ENCODE data around the gene DEPDC1B. TPM values are rescaled to one million over a fixed set of nuclear protein-coding genes. Genes with fewer than 3 reads are reported as not detected.
"Not testable (repeated sequence)": the region's sequence is repeated elsewhere in the genome, so short reads cannot be mapped to it uniquely, and the experiment has no call there.

The DEPDC1B gene
- total RNA-seq, 1 donor: 8.6 TPM

DNA sequence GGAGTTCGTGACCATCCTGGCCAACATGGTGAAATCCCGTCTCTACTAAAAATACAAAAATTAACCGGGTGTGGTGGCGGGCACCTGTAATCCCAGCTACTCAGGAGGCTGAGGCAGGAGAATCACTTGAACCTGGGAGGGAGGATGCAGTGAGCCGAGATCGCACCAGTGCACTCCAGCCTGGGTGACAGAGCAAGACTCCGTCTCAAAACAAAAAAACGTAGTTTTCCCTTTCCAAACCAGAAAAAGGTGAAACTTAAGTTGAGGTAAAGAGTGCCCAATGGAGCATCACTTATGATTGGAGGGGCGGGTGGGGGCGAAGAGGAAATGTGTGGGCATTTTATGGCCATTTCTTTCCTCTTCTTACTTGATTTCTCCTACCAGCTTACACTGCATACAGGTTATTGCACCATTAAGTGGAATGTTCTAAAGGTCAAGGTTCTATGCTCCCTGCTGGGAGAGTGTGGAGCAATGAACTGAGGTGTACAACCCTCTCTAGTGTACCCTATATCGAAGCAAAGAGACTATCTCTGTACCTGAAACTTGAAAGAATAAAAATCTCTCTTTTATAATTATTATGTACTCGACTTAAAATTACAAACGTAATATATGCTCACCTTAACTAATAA is 136.2 kb downstream of the DEPDC1B start:
- TF ChIP-seq, protein P1, sequence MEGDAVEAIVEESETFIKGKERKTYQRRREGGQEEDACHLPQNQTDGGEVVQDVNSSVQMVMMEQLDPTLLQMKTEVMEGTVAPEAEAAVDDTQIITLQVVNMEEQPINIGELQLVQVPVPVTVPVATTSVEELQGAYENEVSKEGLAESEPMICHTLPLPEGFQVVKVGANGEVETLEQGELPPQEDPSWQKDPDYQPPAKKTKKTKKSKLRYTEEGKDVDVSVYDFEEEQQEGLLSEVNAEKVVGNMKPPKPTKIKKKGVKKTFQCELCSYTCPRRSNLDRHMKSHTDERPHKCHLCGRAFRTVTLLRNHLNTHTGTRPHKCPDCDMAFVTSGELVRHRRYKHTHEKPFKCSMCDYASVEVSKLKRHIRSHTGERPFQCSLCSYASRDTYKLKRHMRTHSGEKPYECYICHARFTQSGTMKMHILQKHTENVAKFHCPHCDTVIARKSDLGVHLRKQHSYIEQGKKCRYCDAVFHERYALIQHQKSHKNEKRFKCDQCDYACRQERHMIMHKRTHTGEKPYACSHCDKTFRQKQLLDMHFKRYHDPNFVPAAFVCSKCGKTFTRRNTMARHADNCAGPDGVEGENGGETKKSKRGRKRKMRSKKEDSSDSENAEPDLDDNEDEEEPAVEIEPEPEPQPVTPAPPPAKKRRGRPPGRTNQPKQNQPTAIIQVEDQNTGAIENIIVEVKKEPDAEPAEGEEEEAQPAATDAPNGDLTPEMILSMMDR (IDR thresholded peaks at IDR 0.05; ENCODE audit: insufficient read depth, low read depth, low read length): no peak
- H3K4me3 ChIP-seq (ENCODE audit: low read depth, low read length): no peak overlapping the region
- DNase-seq (ENCODE audit: low read depth): no peak

- not testable (repeated sequence) for DNase-seq (ENCODE audit: low read depth); H3K4me3 ChIP-seq (ENCODE audit: low read depth, low read length)
Observed at GRCh38 chr5:60553291-60553690, 146.7 kb downstream of the DEPDC1B start.

DNA sequence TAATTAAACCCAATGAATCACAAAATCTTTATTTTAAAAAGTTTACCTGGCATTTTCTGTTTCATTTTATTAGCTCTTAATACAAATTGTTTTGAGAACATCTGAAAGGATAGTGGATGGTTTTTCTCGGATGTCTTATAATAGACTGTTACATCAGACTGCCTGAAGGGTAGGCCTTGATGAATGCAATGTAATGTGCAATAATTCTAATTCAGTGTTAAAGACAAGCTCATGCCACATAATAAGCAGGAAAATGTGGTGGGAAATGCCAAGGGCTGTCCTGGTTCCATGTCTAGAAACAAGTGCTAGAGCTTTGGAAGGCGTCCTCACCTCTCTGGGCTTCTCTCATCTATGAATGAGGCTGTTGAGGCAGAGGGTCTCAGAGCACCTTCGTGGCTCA is 148.1 kb downstream of the DEPDC1B start:
- H3K4me3 ChIP-seq (ENCODE audit: low read depth, low read length): no peak overlapping the region
- DNase-seq (ENCODE audit: low read depth): no peak
- TF ChIP-seq, protein P1 (IDR thresholded peaks at IDR 0.05; ENCODE audit: insufficient read depth, low read depth, low read length): no peak

GRCh38 chr5:60551250-60551649 is 148.7 kb downstream of the DEPDC1B start:
- H3K4me3 ChIP-seq (ENCODE audit: low read depth, low read length): no peak overlapping the region
- TF ChIP-seq, protein P1 (IDR thresholded peaks at IDR 0.05; ENCODE audit: insufficient read depth, low read depth, low read length): no peak
- DNase-seq (ENCODE audit: low read depth): no peak

GRCh38 chr5:60550311-60550710 is 149.7 kb downstream of the DEPDC1B start:
- DNase-seq (ENCODE audit: low read depth): no peak
- no peak overlapping the region for H3K4me3 ChIP-seq (ENCODE audit: low read depth, low read length)
- TF ChIP-seq, protein P1 (IDR thresholded peaks at IDR 0.05; ENCODE audit: insufficient read depth, low read depth, low read length): no peak

DNA sequence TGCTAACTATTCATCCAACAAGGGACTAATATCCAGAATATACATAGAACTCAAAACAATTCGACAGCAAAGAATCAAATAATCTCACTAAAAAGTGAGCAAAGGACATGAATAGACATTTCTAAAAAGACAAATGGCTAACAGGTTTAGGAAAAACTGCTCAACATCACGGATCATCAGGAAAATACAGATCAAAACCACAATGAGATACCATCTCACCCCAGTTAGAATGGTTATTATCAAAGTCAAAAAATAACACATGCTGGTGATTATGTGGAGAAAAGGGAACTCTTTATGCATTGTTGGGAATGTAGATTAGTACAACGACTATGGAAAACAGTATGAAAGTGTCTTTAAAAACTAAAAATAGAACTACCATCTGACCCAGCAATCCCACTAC is 150.1 kb downstream of the DEPDC1B start:
- TF ChIP-seq, protein P1 (IDR thresholded peaks at IDR 0.05; ENCODE audit: insufficient read depth, low read depth, low read length): no peak
- H3K4me3 ChIP-seq (ENCODE audit: low read depth, low read length): no peak overlapping the region
- DNase-seq (ENCODE audit: low read depth): no peak

Other genes starting within 250 kb of the DEPDC1B start
- gene ELOVL7, start 144.1 kb upstream of the DEPDC1B start, total RNA-seq: under 0.01 TPM in 1 of 2 replicates, not detected in the other
- gene ERCC8, start 244.9 kb upstream of the DEPDC1B start, total RNA-seq: 18.0 and 19.9 TPM in 2 replicates
- gene NDUFAF2, start 245.0 kb upstream of the DEPDC1B start, total RNA-seq: 28.9 and 31.6 TPM in 2 replicates